DND-41 (cell line): ENCODE measurements around the gene OR14I1.

Experiments used
- EZH2 ChIP-seq: IDR thresholded peaks from 3 replicates; pipeline ENCODE4 v1.6.1; 2012; ENCODE audit warnings: borderline replicate concordance, low read depth, mild to moderate bottlenecking, moderate library complexity, low read length, inconsistent platforms; ENCODE audit not compliant: severe bottlenecking
- TF ChIP-seq, protein P1 (sequence below): IDR thresholded peaks from 2 replicates; pipeline ENCODE4 v1.5.1; 2012; ENCODE audit warnings: borderline replicate concordance, low read length, moderate library complexity, mild to moderate bottlenecking; ENCODE audit not compliant: poor library complexity, severe bottlenecking; ENCODE audit errors: extremely low read depth

DNA sequence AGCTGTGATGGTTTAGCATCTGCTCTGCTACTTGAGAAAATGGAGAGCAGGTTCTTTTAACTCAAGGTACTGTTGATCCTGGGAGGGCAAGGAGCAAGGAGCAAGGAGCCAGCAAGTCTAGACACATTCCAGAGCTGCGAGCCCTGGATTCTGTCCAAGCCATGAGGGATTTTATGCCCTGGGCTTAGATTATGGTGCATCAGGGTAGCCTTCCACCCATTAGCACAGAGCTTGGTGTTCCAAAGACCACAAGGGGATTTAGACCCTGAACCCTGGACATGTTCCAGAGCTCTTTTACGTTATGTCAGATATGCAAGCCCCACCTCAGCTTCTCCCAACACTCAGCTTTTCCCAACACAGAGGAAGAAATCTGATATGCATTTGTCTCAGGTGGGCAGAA lies 2.0 kb upstream of the OR14I1 start:
- TF ChIP-seq, protein P1, sequence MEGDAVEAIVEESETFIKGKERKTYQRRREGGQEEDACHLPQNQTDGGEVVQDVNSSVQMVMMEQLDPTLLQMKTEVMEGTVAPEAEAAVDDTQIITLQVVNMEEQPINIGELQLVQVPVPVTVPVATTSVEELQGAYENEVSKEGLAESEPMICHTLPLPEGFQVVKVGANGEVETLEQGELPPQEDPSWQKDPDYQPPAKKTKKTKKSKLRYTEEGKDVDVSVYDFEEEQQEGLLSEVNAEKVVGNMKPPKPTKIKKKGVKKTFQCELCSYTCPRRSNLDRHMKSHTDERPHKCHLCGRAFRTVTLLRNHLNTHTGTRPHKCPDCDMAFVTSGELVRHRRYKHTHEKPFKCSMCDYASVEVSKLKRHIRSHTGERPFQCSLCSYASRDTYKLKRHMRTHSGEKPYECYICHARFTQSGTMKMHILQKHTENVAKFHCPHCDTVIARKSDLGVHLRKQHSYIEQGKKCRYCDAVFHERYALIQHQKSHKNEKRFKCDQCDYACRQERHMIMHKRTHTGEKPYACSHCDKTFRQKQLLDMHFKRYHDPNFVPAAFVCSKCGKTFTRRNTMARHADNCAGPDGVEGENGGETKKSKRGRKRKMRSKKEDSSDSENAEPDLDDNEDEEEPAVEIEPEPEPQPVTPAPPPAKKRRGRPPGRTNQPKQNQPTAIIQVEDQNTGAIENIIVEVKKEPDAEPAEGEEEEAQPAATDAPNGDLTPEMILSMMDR: no peak
- no peak for TF ChIP-seq EZH2
